AG09319 (cell line): Measurements from ENCODE around the gene SLC25A41.

Experiments used
- DNase-seq: peaks from one replicate; pipeline ENCODE4 v3.0.0-alpha.2; 2010; ENCODE audit warnings: low read depth; ENCODE audit errors: extremely low read depth
- CTCF ChIP-seq: IDR thresholded peaks from 2 replicates; pipeline ENCODE4 v1.5.1; 2011; ENCODE audit warnings: low read depth, mild to moderate bottlenecking, inconsistent platforms, low read length, moderate library complexity

Gene SLC25A41

GRCh38 chr19:6396305-6396704 is 37.3 kb downstream of the SLC25A41 start:
- TF ChIP-seq CTCF = no peak
- DNase-seq = no peak

GRCh38 chr19:6394831-6395230 is 38.7 kb downstream of the SLC25A41 start:
- no peak for DNase-seq
- no peak for TF ChIP-seq CTCF

- no peak for TF ChIP-seq CTCF
- no peak for DNase-seq
These were observed 39.6 kb downstream of the SLC25A41 start for GRCh38 chr19:6393983-6394412.

GRCh38 chr19:6393074-6393982 is 40.2 kb downstream of the SLC25A41 start, which contains the start of gene GTF2F1:
TSS of gene GTF2F1 (minus strand) at chr19:6393164. CDS start at chr19:6392995, 169 bp downstream.
- DNase-seq = peak; percentile 92
- peak; percentile 16 for TF ChIP-seq CTCF

GRCh38 chr19:6392221-6393073 is 41.1 kb downstream of the SLC25A41 start:
- TF ChIP-seq CTCF = no peak
- DNase-seq = no peak

GRCh38 chr19:6387372-6387771 is 46.2 kb downstream of the SLC25A41 start:
- no peak for TF ChIP-seq CTCF
- DNase-seq = no peak
